Colonic mucosa (tissue), 4 donors: ENCODE data around the gene TNFRSF1A. TPM values are rescaled to one million over a fixed set of nuclear protein-coding genes. Genes with fewer than 3 reads are reported as not detected.

ENCODE experiments used
- DNase-seq: peaks from one replicate; pipeline ENCODE4 v3.0.0-alpha.2; 2020
- H3K27ac ChIP-seq: fragments of 200-600 bp; one replicate; pipeline ENCODE4 v1.8.0; 2021
- H3K27me3 ChIP-seq: fragments of 200-600 bp; one replicate; pipeline ENCODE4 v1.8.0; 2021
- H3K36me3 ChIP-seq: fragments of 200-600 bp; one replicate; pipeline ENCODE4 v1.8.0; 2021
- H3K4me1 ChIP-seq: fragments of 200-600 bp; one replicate; pipeline ENCODE4 v1.8.0; 2021; ENCODE audit warnings: mild to moderate bottlenecking
- H3K4me3 ChIP-seq: fragments of 200-600 bp; one replicate; pipeline ENCODE4 v1.8.0; 2021
- H3K9ac ChIP-seq, 2 donors: one replicate each; pipeline ENCODE4 v1.7.0; 2013; ENCODE audit warnings: control low read depth in 2 of 2, low read depth in 2 of 2, low read length in 2 of 2
- H3K9me3 ChIP-seq: fragments of 200-600 bp; one replicate; pipeline ENCODE4 v1.8.0; 2021
- intact Hi-C: fragments of 100-400 bp; cut with DNase I; formaldehyde crosslinking; loops from one replicate; pipeline ENCODE4 v1.14.1; 2022
- total RNA-seq, 2 donors: library from RNA; stranded (reverse); fragmentation: NEBNext Ultra II Directional in 1 of 2; extraction: Animal tissue kit (Norgen Biotek cat#: 25700) in 1 of 2; gene quantifications; one replicate each; pipeline ENCODE4 v1.2.1, GENCODE V29; 2021
- TF ChIP-seq, protein P1 (sequence below): fragments of 200-600 bp; IDR thresholded peaks from one replicate; pipeline ENCODE4 v1.8.0; 2022; ENCODE audit warnings: antibody characterized with exemption, mild to moderate bottlenecking
- donor health status: healthy.
- donor health status: DM: no; HTN: no; CAD: no.
- donor health status: DM: no; HTN: no; CAD: no.

Gene TNFRSF1A
- total RNA-seq, 2 donors from 2014 or later: 116 to 164 TPM

DNA sequence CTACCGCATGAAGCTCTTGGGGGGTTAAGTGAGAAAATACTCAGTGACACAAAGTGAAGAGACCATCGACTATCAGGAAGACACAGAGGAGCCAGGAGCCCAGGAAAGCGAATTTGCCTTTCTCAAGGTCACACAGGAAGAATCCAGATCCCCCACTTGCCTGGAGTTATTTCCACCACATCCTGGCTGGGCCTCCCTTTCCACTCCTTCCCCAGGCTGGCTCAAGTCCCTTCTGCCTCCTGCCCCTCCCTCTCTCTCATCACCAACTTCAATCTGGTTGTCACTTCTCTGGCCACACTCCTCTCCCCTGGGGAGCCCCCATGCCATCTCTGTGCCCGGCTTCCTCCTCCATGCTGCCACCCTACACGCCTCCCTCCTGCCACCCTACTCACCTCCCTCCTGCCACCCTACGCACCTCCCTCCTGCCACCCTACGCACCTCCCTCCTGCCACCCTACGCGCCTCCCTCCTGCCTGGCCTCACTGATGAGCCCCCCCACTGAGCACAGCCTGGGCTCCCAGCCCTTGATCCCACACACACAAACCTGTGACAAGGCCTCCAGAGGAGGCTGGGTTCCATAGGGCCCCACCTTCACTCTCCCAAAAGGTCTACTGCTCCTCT is 27.1 kb upstream of the TNFRSF1A start:
- intact Hi-C loops: no loop called here
- DNase-seq: peak; percentile 35

DNA sequence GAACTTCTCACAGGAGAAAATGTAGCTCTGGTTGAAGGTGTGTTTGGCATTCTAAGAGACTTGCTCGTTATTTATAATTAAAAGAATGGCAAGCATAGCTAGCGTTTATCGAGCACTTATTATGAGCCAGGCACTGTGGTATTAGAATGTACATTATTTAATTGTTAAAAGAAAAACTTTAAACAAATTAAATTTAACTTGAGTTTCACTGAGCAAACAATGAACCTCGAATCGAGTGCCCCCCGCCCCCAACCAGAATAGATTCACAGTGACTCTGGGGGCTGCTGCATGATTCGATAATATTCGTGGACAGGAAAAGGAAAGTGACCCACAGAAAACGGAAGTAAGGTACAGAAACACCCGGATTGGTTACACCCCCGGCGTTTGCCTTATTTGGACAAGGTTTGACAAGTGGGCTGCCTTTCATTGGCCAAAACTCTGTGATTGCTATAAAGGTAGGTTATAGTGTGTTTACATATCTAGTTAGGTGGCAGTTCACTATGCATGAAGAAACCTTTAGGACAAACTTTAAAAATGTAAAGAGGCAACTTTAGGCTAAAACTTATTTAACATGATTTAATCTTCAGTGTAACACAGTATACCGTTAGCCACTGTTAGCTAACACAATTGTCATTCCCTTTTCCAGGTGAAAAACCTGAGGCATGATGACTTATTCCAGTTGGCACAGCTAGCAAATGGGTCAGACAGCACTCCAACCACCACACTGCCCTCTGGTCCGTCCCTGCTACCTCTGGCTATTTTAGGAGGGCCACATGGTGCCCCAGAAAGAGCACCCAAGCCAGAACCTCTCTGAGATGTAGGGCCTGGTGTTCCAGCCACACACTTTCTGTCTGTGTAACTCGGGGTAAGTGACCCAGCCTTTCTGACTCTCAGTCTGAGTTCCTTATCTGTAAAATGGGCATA is 26.4 kb upstream of the TNFRSF1A start:
- H3K9ac ChIP-seq: peak overlapping the region in 1 of 2 donors; percentile 64
- no peaks in the 10 kb centered on the region for H3K9me3 ChIP-seq
- DNase-seq: peak; percentile 29
- H3K27me3 ChIP-seq: no peaks in the 10 kb centered on the region
- H3K4me1 ChIP-seq: peaks cover 11% of the 10 kb centered on the region
- H3K27ac ChIP-seq: peak overlapping the region; percentile 15
- no peaks in the 10 kb centered on the region for H3K36me3 ChIP-seq
- TF ChIP-seq, protein P1, sequence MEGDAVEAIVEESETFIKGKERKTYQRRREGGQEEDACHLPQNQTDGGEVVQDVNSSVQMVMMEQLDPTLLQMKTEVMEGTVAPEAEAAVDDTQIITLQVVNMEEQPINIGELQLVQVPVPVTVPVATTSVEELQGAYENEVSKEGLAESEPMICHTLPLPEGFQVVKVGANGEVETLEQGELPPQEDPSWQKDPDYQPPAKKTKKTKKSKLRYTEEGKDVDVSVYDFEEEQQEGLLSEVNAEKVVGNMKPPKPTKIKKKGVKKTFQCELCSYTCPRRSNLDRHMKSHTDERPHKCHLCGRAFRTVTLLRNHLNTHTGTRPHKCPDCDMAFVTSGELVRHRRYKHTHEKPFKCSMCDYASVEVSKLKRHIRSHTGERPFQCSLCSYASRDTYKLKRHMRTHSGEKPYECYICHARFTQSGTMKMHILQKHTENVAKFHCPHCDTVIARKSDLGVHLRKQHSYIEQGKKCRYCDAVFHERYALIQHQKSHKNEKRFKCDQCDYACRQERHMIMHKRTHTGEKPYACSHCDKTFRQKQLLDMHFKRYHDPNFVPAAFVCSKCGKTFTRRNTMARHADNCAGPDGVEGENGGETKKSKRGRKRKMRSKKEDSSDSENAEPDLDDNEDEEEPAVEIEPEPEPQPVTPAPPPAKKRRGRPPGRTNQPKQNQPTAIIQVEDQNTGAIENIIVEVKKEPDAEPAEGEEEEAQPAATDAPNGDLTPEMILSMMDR: no peak
- no peak overlapping the region for H3K4me3 ChIP-seq
- intact Hi-C loops: no loop called here

More for the DNA sequence above, 27.1 kb upstream of the TNFRSF1A start:
- Histone ChIP-seq H3K4me1 (peaks cover 11% of the 10 kb centered on the region), H3K27me3 (no peaks in the 10 kb centered on the region), H3K9ac (peak overlapping the region in 1 of 2 donors; percentile 64), H3K36me3 (no peaks in the 10 kb centered on the region), H3K4me3 (no peak overlapping the region), H3K9me3 (no peaks in the 10 kb centered on the region), H3K27ac (peak overlapping the region; percentile 15)
- TF ChIP-seq, protein P1: no peak

DNA sequence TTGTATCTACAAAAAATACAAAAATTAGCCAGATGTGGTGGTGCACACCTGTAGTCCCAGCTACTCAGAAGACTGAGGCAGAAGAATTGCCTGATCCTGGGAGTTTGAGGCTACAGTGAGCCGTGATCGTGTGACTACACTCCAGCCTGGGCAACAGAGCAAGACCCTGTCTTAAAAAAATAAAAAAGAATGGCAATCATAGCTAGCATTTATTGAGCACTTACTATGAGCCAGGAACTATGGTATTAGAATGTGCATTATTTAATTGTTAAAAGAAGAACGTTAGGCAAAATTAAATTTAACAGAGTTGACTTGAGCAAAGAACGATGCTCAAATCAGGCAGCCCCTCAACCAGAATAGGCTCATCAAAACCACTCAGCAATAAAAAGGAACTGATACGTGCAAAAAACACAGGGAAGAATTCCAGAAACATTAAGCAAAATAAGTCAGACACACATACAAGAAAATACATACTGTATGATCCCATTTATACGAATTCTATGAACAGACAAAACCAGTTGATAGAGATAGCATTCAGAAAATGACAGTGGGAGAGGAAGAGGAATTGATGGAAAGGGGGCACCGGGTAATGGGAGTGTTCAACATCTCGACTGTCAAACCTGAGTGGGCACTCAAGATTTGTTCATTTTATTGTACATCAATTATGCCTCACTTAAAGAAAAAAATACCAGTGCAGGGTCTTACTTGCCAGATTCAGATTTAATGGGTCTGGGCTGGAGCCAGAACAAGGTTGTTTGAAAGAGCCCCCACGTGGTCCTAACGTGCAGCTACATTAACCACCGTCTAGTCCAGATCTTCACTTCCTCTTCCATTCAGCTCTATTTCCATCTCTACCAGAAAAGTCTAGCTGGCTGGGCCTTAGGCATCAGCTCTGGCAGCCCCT is 25.4 kb upstream of the TNFRSF1A start:
- H3K4me1 ChIP-seq: peaks cover 11% of the 10 kb centered on the region
- peak overlapping the region in 1 of 2 donors; percentile 14 for H3K9ac ChIP-seq
- no peaks in the 10 kb centered on the region for H3K9me3 ChIP-seq
- H3K36me3 ChIP-seq: no peaks in the 10 kb centered on the region
- intact Hi-C loops: no loop called here
- TF ChIP-seq, protein P1: no peak
- H3K27ac ChIP-seq: peak overlapping the region; percentile 15
- DNase-seq: peak; percentile 41
- no peaks in the 10 kb centered on the region for H3K27me3 ChIP-seq
- no peak overlapping the region for H3K4me3 ChIP-seq

DNA sequence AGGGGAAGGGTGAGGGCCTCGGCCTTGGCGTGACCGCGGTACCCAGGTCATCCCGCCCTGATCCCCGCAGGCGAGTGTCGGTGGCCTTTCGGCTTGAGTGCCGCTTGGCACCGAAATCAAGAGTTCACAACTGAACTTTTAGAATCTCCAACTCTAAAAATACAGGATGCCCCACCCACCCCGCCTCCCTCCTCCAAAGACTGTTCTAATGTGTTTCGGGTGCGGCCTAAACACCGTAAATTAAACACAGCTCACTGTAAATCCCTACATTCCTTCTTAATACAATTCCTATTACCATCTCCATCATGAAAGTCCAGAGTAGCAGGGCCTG is 22.1 kb upstream of the TNFRSF1A start:
- intact Hi-C loops: no loop called here
- TF ChIP-seq, protein P1: no peak

More for the DNA sequence above, 22.1 kb upstream of the TNFRSF1A start:
- H3K27ac ChIP-seq: peak overlapping the region; percentile 93
- peaks cover 14% of the 10 kb centered on the region for H3K4me1 ChIP-seq
- peak overlapping the region; percentile 48 for H3K4me3 ChIP-seq
- H3K9me3 ChIP-seq: no peaks in the 10 kb centered on the region
- DNase-seq: peak; percentile 83
- no peaks in the 10 kb centered on the region for H3K36me3 ChIP-seq
- peak overlapping the region; percentile 86 to 94 for H3K9ac ChIP-seq
- no peaks in the 10 kb centered on the region for H3K27me3 ChIP-seq
